ENCODE measurements around the gene GINS1. TPM values are rescaled to one million over a fixed set of nuclear protein-coding genes. Genes with fewer than 3 reads are reported as not detected.

Gene GINS1
- total RNA-seq, 1 experiment from 2014 or later, result 85.0 TPM

- H3K4me1 ChIP-seq, result peaks cover 8% of the 10 kb centered on the region; the same call in 1 of the 2 replicates
- no peak for DNase-seq
- no peaks in the 10 kb centered on the region for H3K9me3 ChIP-seq (replicated peaks)
- H3K27ac ChIP-seq, result no peak overlapping the region
- no peaks in the 10 kb centered on the region for H3K36me3 ChIP-seq
- no peak overlapping the region for H3K4me3 ChIP-seq
- no peaks in the 10 kb centered on the region for H3K27me3 ChIP-seq
Measured at GRCh38 chr20:25495189-25495824, 87.8 kb downstream of the GINS1 start.

DNA sequence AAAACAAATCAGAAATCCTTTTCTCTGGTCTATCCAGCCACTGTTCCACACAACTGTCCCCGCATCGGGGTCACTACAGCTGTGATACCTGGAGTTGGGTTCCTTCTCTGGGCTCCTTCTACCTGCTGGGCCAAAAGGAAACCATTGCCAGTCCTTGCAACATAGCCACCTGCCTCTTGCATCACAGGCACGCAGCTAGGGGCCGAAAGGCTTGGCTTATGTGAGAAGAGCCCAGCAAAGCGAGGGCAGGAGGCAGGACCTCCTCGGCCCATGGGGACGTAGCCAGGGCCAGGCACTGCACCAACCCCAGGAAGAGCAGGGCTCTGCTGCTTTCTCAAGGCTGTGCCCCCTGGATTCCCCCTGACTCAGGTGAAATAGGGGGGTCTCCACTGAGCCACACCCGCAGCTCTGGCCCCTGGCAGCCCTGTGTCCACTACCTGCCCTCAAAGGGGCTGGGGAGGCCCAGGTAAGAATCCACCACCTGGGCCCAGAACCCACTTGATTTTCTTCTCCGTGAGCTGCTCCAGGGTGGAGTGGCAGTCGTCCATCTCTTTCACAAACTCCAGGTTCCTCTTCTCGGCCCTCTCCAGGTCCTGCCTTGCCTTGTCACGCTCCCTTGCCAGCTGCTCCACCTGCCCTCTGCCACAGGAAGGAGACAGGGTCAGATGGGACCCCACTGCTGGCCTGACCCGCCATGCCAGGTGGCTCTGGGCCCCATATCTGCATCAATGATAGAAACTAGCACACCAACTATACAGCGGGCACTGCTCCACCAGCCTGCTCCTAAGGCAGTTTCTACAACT is 88.9 kb downstream of the GINS1 start:
- no peak for DNase-seq
- H3K27ac ChIP-seq, result peak overlapping the region; percentile 16; the same call in 1 of the 2 replicates

GRCh38 chr20:25496968-25497401 is 89.5 kb downstream of the GINS1 start:
- peak overlapping the region; percentile 16 for H3K27ac ChIP-seq
- H3K36me3 ChIP-seq, result no peaks in the 10 kb centered on the region
- H3K27me3 ChIP-seq, result no peaks in the 10 kb centered on the region
- H3K9me3 ChIP-seq (replicated peaks), result no peaks in the 10 kb centered on the region
- DNase-seq, result peak; percentile 85 to 86
- peaks cover 8% of the 10 kb centered on the region; the same call in 1 of the 2 replicates for H3K4me1 ChIP-seq
- H3K4me3 ChIP-seq, result no peak overlapping the region

More for the DNA sequence above, 88.9 kb downstream of the GINS1 start:
- Histone ChIP-seq H3K4me1 (peaks cover 8% of the 10 kb centered on the region; the same call in 1 of the 2 replicates), H3K27me3 (no peaks in the 10 kb centered on the region), H3K36me3 (no peaks in the 10 kb centered on the region), H3K9me3 (replicated peaks) (no peaks in the 10 kb centered on the region), H3K4me3 (no peak overlapping the region)

DNA sequence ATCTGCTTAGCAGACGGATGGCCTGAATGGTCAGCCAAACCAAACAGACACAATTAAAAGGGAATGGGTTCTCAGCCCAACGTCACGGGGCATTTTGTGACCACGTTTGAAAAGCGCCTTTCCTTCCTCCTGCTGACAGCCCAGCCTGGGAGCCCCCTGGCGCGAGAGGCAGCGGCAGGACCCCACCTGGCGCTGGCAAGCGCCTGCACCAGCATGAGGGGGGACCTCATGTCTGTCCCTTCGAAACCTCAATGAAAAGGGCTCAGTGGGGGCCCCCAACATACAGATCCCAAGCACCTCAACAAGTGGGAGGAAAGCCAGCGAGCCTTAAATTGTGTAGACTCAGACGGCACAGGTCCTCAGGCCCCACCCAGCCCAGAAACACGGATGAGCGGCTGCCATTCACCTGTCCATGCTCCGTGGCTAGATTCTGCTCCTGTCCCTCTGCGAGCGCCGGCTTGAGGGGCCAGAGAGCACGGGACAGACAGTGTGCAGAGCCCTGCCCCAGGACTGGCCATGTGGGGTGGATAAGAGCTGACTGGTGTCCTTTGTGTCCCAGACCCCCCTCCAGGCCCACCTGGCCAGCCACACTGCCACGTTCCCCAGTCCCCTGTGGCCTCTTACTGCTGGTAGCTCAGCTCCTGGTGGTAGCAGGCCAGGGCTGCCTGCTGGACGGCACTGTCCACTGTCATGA is 90.3 kb downstream of the GINS1 start:
- Histone ChIP-seq H3K4me3 (no peak overlapping the region), H3K36me3 (0 out of 2 replicates have a peak, but pooled peaks cover under 1% of the 10 kb centered on the region), H3K27me3 (no peaks in the 10 kb centered on the region), H3K4me1 (peaks cover 8% of the 10 kb centered on the region; the same call in 1 of the 2 replicates), H3K27ac (no peak overlapping the region; the same call in 1 of the 2 replicates), H3K9me3 (replicated peaks) (no peaks in the 10 kb centered on the region)
- no peak for DNase-seq

Other genes starting within 250 kb of the GINS1 start
- 53.5 and 53.6 TPM in 2 replicates for gene ENTPD6, start 212.0 kb upstream of the GINS1 start, total RNA-seq (2014; rRNA removed; shearing (Covaris generic))
- gene PYGB, start 159.6 kb upstream of the GINS1 start, total RNA-seq (2014; rRNA removed; shearing (Covaris generic)), result 39.1 and 42.3 TPM in 2 replicates
- 33.2 and 33.8 TPM in 2 replicates for gene ABHD12, start 16.8 kb upstream of the GINS1 start, total RNA-seq (2014; rRNA removed; shearing (Covaris generic))
- gene NINL, start 177.9 kb downstream of the GINS1 start, total RNA-seq (2014; rRNA removed; shearing (Covaris generic)), result 14.1 and 18.1 TPM in 2 replicates
- 15.4 and 16.2 TPM in 2 replicates for gene NANP, start 216.3 kb downstream of the GINS1 start, total RNA-seq (2014; rRNA removed; shearing (Covaris generic))

All from SJCRH30 (cell line).